Effector CD4-positive, alpha-beta T cell (primary cell): ENCODE results near the gene PDZRN3.
"Not testable (repeated sequence)": the region's sequence is repeated elsewhere in the genome, so short reads cannot be mapped to it uniquely, and the experiment has no call there.

Experiments used
- DNase-seq: peaks from one replicate; pipeline ENCODE4 v3.0.0-alpha.2; 2020

The PDZRN3 gene

GRCh38 chr3:73586628-73587027, 38.1 kb downstream of the PDZRN3 start:
- DNase-seq, result no peak

- DNase-seq, result no peak
Observed at GRCh38 chr3:73586190-73586589, 38.6 kb downstream of the PDZRN3 start.

GRCh38 chr3:73584873-73585272, 39.9 kb downstream of the PDZRN3 start:
- no peak for DNase-seq

- DNase-seq, result no peak
Observed at GRCh38 chr3:73582535-73582934, 42.2 kb downstream of the PDZRN3 start.

GRCh38 chr3:73581134-73581846, 43.5 kb downstream of the PDZRN3 start:
- no peak for DNase-seq

GRCh38 chr3:73580343-73580742, 44.4 kb downstream of the PDZRN3 start:
- no peak for DNase-seq

- no peak for DNase-seq
Observed at GRCh38 chr3:73577704-73578103, 47.0 kb downstream of the PDZRN3 start.

GRCh38 chr3:73576999-73577461, 47.7 kb downstream of the PDZRN3 start:
- DNase-seq, result no peak

- no peak for DNase-seq
Observed at GRCh38 chr3:73575953-73576352, 48.8 kb downstream of the PDZRN3 start.

GRCh38 chr3:73575519-73575918, 49.2 kb downstream of the PDZRN3 start:
- no peak for DNase-seq

- DNase-seq, result no peak
Observed at GRCh38 chr3:73573204-73573603, 51.5 kb downstream of the PDZRN3 start.

- DNase-seq, result no peak
Observed at GRCh38 chr3:73572368-73572767, 52.4 kb downstream of the PDZRN3 start.

GRCh38 chr3:73571238-73571794, 53.4 kb downstream of the PDZRN3 start:
- no peak for DNase-seq

GRCh38 chr3:73569246-73569760, 55.4 kb downstream of the PDZRN3 start:
- no peak for DNase-seq

- no peak for DNase-seq
Observed at GRCh38 chr3:73568371-73568862, 56.3 kb downstream of the PDZRN3 start.

GRCh38 chr3:73565374-73565773, 59.4 kb downstream of the PDZRN3 start:
- not testable (repeated sequence) for DNase-seq

GRCh38 chr3:73563896-73564582, 60.7 kb downstream of the PDZRN3 start:
- no peak for DNase-seq

- DNase-seq, result no peak
Observed at GRCh38 chr3:73561494-73561893, 63.2 kb downstream of the PDZRN3 start.

- DNase-seq, result no peak
Observed at GRCh38 chr3:73559749-73560148, 65.0 kb downstream of the PDZRN3 start.

GRCh38 chr3:73558727-73559075, 66.0 kb downstream of the PDZRN3 start:
- no peak for DNase-seq

GRCh38 chr3:73557986-73558726, 66.6 kb downstream of the PDZRN3 start:
- DNase-seq, result no peak

- no peak for DNase-seq
Observed at GRCh38 chr3:73556520-73557372, 68.0 kb downstream of the PDZRN3 start.
